Kidney (tissue), 14 donors: ENCODE results near the gene ABCA1. TPM values are rescaled to one million over a fixed set of nuclear protein-coding genes. Genes with fewer than 3 reads are reported as not detected.

Experiments used
- DNase-seq, 5 donors: peaks; one replicate each; pipeline ENCODE4 v3.0.0-alpha.2; 2013 to 2020
- FAIRE-seq: peaks from 2 replicates; lab custom pipeline; 2012; peaks lifted over from hg19 to GRCh38; lab: Jason Lieb, UNC
- H3K27ac ChIP-seq, 2 donors: one replicate each; pipeline ENCODE4 v1.7.0; 2013; ENCODE audit warnings: low read depth in 2 of 2, low read length in 2 of 2, inconsistent platforms in 1 of 2
- H3K27me3 ChIP-seq: one replicate; pipeline ENCODE4 v1.7.1; 2013; ENCODE audit warnings: low read length, inconsistent platforms; ENCODE audit not compliant: control insufficient read depth, insufficient read depth
- H3K36me3 ChIP-seq, 3 donors: one replicate each; pipeline versions ENCODE4 v1.7.0 to v1.7.1; 2013; ENCODE audit warnings: low read length in 3 of 3, control low read depth in 1 of 3, inconsistent platforms in 1 of 3; ENCODE audit not compliant: insufficient read depth in 3 of 3, control insufficient read depth in 2 of 3
- H3K4me1 ChIP-seq, 3 donors: one replicate each; pipeline versions ENCODE4 v1.7.0 to v1.7.1; 2013; ENCODE audit warnings: low read length in 3 of 3, inconsistent platforms in 1 of 3, low read depth in 1 of 3; ENCODE audit not compliant: control insufficient read depth in 2 of 3, insufficient read depth in 2 of 3
- H3K4me3 ChIP-seq, 3 donors: one replicate each; pipeline versions ENCODE4 v1.7.0 to v1.8.1; 2013; ENCODE audit warnings: low read length in 3 of 3, control low read depth in 1 of 3, inconsistent platforms in 1 of 3
- H3K9ac ChIP-seq, 3 donors: one replicate each; pipeline versions ENCODE4 v1.7.0 to v1.7.1; 2013; ENCODE audit warnings: low read length in 3 of 3, control low read depth in 1 of 3, inconsistent platforms in 1 of 3
- H3K9me3 ChIP-seq, 3 donors: one replicate each; pipeline versions ENCODE4 v1.7.0 to v1.7.1; 2013; ENCODE audit warnings: low read length in 3 of 3, control low read depth in 1 of 3, inconsistent platforms in 1 of 3; ENCODE audit not compliant: control insufficient read depth in 2 of 3, insufficient read depth in 1 of 3
- intact Hi-C: fragments of 100-400 bp; cut with DNase I; formaldehyde crosslinking; loops from one replicate; pipeline ENCODE4 v1.11.1; 2022
- polyA plus RNA-seq: library from polyadenylated mRNA; stranded (reverse); fragments of 350-450 nt; fragmentation: Illumina TruSeq; extraction: RNeasy Lipid Tissue Mini Kit (QIAGEN cat#74804); gene quantifications from one replicate; pipeline ENCODE4 v1.2.3, GENCODE V29; 2014; ENCODE audit warnings: low read depth, low replicate concordance; ENCODE audit not compliant: insufficient read depth
- total RNA-seq: library from RNA; stranded (reverse); fragmentation: NEBNext Ultra II Directional; extraction: Animal tissue kit (Norgen Biotek cat#: 25700); gene quantifications from one replicate; pipeline ENCODE4 v1.2.1, GENCODE V29; 2021
- TF ChIP-seq, protein P1 (sequence below): IDR thresholded peaks from 3 replicates; pipeline ENCODE4 v1.5.1; 2012; ENCODE audit warnings: mild to moderate bottlenecking, moderate library complexity, borderline replicate concordance; ENCODE audit not compliant: insufficient read depth; ENCODE audit errors: extremely low read depth
- donor health status: control.
- donor health status: control.
- donor health status: control.
- donor health status: control.
- donor health status: control.
- donor health status: DM: yes; HTN: yes; CAD: no.
- donor health status: Normal renal cell carcinoma (clear cell type).

ABCA1 gene
- total and polyA plus RNA-seq, 2 donors from 2014 or later = 1.4 to 26.1 TPM

GRCh38 chr9:104868687-104869404 lies 59.1 kb downstream of the ABCA1 start:
- peak; percentile 86 to 98 (median 95) for DNase-seq
- peaks cover 4 to 26% (median 17%) of the 10 kb centered on the region in 3 donors for H3K4me1 ChIP-seq
- H3K4me3 ChIP-seq = peak overlapping the region in 1 of 3 donors; percentile 14
- no peaks in the 10 kb centered on the region for H3K9me3 ChIP-seq
- FAIRE-seq = no peak
- no peaks in the 10 kb centered on the region for H3K36me3 ChIP-seq
- TF ChIP-seq, protein P1, sequence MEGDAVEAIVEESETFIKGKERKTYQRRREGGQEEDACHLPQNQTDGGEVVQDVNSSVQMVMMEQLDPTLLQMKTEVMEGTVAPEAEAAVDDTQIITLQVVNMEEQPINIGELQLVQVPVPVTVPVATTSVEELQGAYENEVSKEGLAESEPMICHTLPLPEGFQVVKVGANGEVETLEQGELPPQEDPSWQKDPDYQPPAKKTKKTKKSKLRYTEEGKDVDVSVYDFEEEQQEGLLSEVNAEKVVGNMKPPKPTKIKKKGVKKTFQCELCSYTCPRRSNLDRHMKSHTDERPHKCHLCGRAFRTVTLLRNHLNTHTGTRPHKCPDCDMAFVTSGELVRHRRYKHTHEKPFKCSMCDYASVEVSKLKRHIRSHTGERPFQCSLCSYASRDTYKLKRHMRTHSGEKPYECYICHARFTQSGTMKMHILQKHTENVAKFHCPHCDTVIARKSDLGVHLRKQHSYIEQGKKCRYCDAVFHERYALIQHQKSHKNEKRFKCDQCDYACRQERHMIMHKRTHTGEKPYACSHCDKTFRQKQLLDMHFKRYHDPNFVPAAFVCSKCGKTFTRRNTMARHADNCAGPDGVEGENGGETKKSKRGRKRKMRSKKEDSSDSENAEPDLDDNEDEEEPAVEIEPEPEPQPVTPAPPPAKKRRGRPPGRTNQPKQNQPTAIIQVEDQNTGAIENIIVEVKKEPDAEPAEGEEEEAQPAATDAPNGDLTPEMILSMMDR = no peak
- H3K9ac ChIP-seq = no peak overlapping the region
- intact Hi-C loops = loop anchor here (10.0 kb wide), 1 partner anchor 286 kb away; no protein-coding TSS in a partner anchor
- no peaks in the 10 kb centered on the region for H3K27me3 ChIP-seq
- peak overlapping the region; percentile 62 to 75 for H3K27ac ChIP-seq

DNA sequence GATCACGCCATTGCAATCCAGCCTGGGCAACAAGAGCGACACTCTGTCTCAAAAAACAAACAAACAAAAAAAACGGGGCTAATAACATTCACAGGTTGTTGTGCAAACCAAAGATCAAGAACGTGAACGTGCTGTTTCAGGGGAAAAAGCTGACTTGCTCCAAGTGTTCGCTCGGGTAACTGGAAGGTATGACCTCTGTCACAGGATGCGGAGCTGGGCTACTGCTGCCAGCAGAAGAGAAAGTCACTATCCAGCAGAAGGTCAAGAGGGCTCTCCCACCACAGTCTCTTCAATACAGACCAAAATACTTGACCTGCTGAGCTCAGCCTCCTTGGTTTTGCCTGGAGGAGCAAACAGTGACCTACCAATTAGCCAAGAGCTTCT lies 59.7 kb downstream of the ABCA1 start:
- FAIRE-seq = no peak
- Histone ChIP-seq H3K9me3 (no peaks in the 10 kb centered on the region), H3K27ac (peak overlapping the region in 1 of 2 donors; percentile 75), H3K4me1 (peaks cover 7 to 29% (median 17%) of the 10 kb centered on the region in 3 donors), H3K4me3 (no peak overlapping the region), H3K36me3 (no peaks in the 10 kb centered on the region), H3K9ac (no peak overlapping the region), H3K27me3 (no peaks in the 10 kb centered on the region)
- TF ChIP-seq, protein P1 = no peak
- intact Hi-C loops = loop anchor here (10.0 kb wide), 1 partner anchor 287 kb away; no protein-coding TSS in a partner anchor
- DNase-seq = peak in 3 of 5 donors; percentile 50 to 64 (median 61)

GRCh38 chr9:104866191-104866590 lies 61.8 kb downstream of the ABCA1 start:
- DNase-seq (no peak), FAIRE-seq (no peak)
- peaks cover 0 to 2% (median 0%) of the 10 kb centered on the region in 3 donors for H3K36me3 ChIP-seq
- intact Hi-C loops = loop anchor here (10.0 kb wide), 1 partner anchor 289 kb away; no protein-coding TSS in a partner anchor
- H3K27ac ChIP-seq = no peak overlapping the region
- no peaks in the 10 kb centered on the region for H3K27me3 ChIP-seq
- no peak overlapping the region for H3K9ac ChIP-seq
- no peaks in the 10 kb centered on the region for H3K9me3 ChIP-seq
- peaks cover 8 to 29% (median 18%) of the 10 kb centered on the region in 3 donors for H3K4me1 ChIP-seq
- TF ChIP-seq, protein P1 = no peak
- no peak overlapping the region for H3K4me3 ChIP-seq
